HepG2 (cell line): ENCODE data around the gene RICTOR. TPM values are rescaled to one million over a fixed set of nuclear protein-coding genes. Genes with fewer than 3 reads are reported as not detected.
A peak's percentile ranks its signal among the peaks of the same experiment; 100 is the strongest.

ENCODE experiments used
- ARNT ChIP-seq: fragments of 450-650 bp; IDR thresholded peaks from 2 replicates; pipeline ENCODE4 v1.6.1; 2017
- DR1 ChIP-seq: sonication (generic); formaldehyde crosslinking; IDR thresholded peaks from 2 replicates; pipeline ENCODE4 v1.8.0; 2021; ENCODE audit warnings: mild to moderate bottlenecking, missing genetic modification reagents, inconsistent platforms
- FOXA3 ChIP-seq: IDR thresholded peaks from 2 replicates; pipeline ENCODE4 v1.6.1; 2016; ENCODE audit warnings: missing genetic modification reagents, missing compliant biosample characterization
- NAIF1 ChIP-seq: sonication (generic); formaldehyde crosslinking; IDR thresholded peaks from 2 replicates; pipeline ENCODE4 v1.5.0; 2020; ENCODE audit warnings: mild to moderate bottlenecking, missing genetic modification reagents, borderline replicate concordance
- PHF8 ChIP-seq: sonication (generic); formaldehyde crosslinking; IDR thresholded peaks from 2 replicates; pipeline ENCODE4 v1.5.0; 2020; ENCODE audit warnings: missing genetic modification reagents
- POGZ ChIP-seq: sonication (generic); formaldehyde crosslinking; IDR thresholded peaks from 2 replicates; pipeline ENCODE4 v1.4.0; 2020; ENCODE audit warnings: mild to moderate bottlenecking, missing genetic modification reagents
- RFXANK ChIP-seq: IDR thresholded peaks from 2 replicates; pipeline ENCODE4 v1.6.1; 2016
- SIX4 ChIP-seq: sonication (generic); formaldehyde crosslinking; IDR thresholded peaks from 2 replicates; pipeline ENCODE4 v1.4.0; 2020; ENCODE audit warnings: missing genetic modification reagents
- ZBTB42 ChIP-seq: sonication (generic); formaldehyde crosslinking; IDR thresholded peaks from 2 replicates; pipeline ENCODE4 v1.5.0; 2020; ENCODE audit warnings: mild to moderate bottlenecking, missing genetic modification reagents
- ZBTB8A ChIP-seq: sonication (generic); formaldehyde crosslinking; IDR thresholded peaks from 2 replicates; pipeline ENCODE4 v1.4.0; 2020; ENCODE audit warnings: mild to moderate bottlenecking, low read depth, missing genetic modification reagents, borderline replicate concordance
- ZNF256 ChIP-seq: sonication (generic); formaldehyde crosslinking; conservative IDR thresholded peaks from 2 replicates; pipeline ENCODE4 v1.4.0; 2020; ENCODE audit warnings: missing genetic modification reagents
- ZNF501 ChIP-seq: sonication (generic); formaldehyde crosslinking; IDR thresholded peaks from 2 replicates; pipeline ENCODE4 v1.5.1; 2020; ENCODE audit warnings: mild to moderate bottlenecking, moderate library complexity, missing genetic modification reagents
- ZNF530 ChIP-seq: sonication (generic); formaldehyde crosslinking; IDR thresholded peaks from 2 replicates; pipeline ENCODE4 v1.5.0; 2020; ENCODE audit warnings: low read depth, mild to moderate bottlenecking, missing genetic modification reagents
- ZNF552 ChIP-seq: sonication (generic); formaldehyde crosslinking; IDR thresholded peaks from 2 replicates; pipeline ENCODE4 v1.9.0; 2022; ENCODE audit warnings: missing genetic modification reagents, mild to moderate bottlenecking, borderline replicate concordance
- ZNF564 ChIP-seq: sonication (generic); formaldehyde crosslinking; IDR thresholded peaks from 2 replicates; pipeline ENCODE4 v1.8.1; 2023; ENCODE audit warnings: mild to moderate bottlenecking, missing genetic modification reagents
- ZNF768 ChIP-seq: sonication (generic); formaldehyde crosslinking; IDR thresholded peaks from 2 replicates; pipeline ENCODE4 v1.4.0; 2020; ENCODE audit warnings: missing genetic modification reagents
- ZNF83 ChIP-seq: sonication (generic); formaldehyde crosslinking; IDR thresholded peaks from 2 replicates; pipeline ENCODE4 v1.4.0; 2020; ENCODE audit warnings: missing genetic modification reagents, mild to moderate bottlenecking, borderline replicate concordance
- polyA plus RNA-seq, 8 experiments: library from polyadenylated mRNA; depleted of rRNA in 3 of 8; stranded (reverse) in 7 of 8; unstranded in 1 of 8; fragments of >200 nt; fragmentation: Illumina TruSeq in 4 of 8; extraction: Trizol in 4 of 8; gene quantifications; 2 replicates each; pipeline versions ENCODE4 v1.2.1 to v1.2.3, GENCODE V29; 2011 to 2016; ENCODE audit warnings: low read depth in 4 of 8, missing spikeins in 1 of 8, mixed read lengths in 1 of 8; ENCODE audit not compliant: insufficient read depth in 1 of 8
- total RNA-seq, 5 experiments: library from RNA; depleted of rRNA; stranded (reverse); fragments of >200 nt; fragmentation: Illumina TruSeq; extraction: Trizol; gene quantifications; 2 replicates each; pipeline ENCODE4 v1.2.3, GENCODE V29; 2016; ENCODE audit warnings: low read depth in 1 of 5
- TF ChIP-seq, protein P1 (sequence below): sonication (generic); formaldehyde crosslinking; IDR thresholded peaks from 2 replicates; pipeline ENCODE4 v1.4.0; 2020; ENCODE audit warnings: low read depth, mild to moderate bottlenecking, missing genetic modification reagents
- TF ChIP-seq, protein P2 (sequence below): sonication (generic); formaldehyde crosslinking; IDR thresholded peaks from 2 replicates; pipeline ENCODE4 v1.8.1; 2023; ENCODE audit warnings: missing genetic modification reagents, inconsistent platforms, borderline replicate concordance
- TF ChIP-seq, protein P3 (sequence below): sonication (generic); formaldehyde crosslinking; IDR thresholded peaks from 2 replicates; pipeline ENCODE4 v1.4.0; 2020; ENCODE audit warnings: missing genetic modification reagents, borderline replicate concordance
- TF ChIP-seq, protein P4 (sequence below): sonication (generic); formaldehyde crosslinking; IDR thresholded peaks from 2 replicates; pipeline ENCODE4 v1.9.0; 2021; ENCODE audit warnings: missing genetic modification reagents, mild to moderate bottlenecking, borderline replicate concordance
- TF ChIP-seq, protein P5 (sequence below): sonication (generic); formaldehyde crosslinking; conservative IDR thresholded peaks from 2 replicates; pipeline ENCODE4 v1.4.0; 2020; ENCODE audit warnings: mild to moderate bottlenecking, missing genetic modification reagents, moderate library complexity

The RICTOR gene
- total and polyA plus RNA-seq, 2 of the 13 experiments (the other 11 are each of a cell fraction or from before 2014, with no cell fraction given), result 10.7 to 15.4 TPM

DNA sequence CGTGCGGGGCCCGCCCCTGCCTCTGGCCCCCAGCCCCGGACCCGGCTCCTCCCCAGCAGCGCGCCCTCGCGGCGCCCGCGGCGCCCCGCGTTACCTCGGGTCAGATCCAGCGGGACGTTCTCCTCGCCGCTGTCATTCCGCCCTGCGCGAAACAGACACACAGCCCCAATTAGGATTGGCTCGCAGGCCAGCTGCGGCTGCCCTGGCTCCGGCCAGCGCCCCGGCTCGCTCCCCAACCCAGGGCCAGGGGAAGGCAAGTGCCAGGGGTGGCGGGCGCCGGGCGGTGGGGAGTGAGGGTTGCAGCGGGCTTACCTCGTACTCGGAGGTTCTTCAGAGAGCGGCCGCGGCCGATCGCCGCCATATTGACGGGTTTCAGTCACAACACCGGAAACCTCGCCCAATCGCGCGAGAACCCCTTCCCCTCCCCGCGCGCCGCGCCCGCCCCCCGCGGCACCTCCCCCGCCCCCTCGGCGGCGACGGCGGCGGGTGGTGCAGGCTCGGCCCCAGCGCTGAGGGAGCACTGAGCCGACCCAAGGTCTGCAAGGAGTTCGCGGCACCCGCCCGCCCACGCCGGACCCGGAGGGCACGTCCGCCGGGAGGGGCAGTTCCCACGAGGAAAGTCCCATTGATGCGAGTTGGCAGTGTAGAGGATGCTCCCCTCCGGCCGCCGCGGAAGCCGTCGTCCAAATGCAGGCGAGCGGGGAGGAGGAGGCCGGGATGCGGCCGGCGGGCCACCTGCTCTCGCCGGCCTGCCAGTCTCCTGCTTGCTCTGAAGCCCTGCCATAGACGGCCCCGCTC is at the start of gene RICTOR (continued):
- TF ChIP-seq, protein P1, sequence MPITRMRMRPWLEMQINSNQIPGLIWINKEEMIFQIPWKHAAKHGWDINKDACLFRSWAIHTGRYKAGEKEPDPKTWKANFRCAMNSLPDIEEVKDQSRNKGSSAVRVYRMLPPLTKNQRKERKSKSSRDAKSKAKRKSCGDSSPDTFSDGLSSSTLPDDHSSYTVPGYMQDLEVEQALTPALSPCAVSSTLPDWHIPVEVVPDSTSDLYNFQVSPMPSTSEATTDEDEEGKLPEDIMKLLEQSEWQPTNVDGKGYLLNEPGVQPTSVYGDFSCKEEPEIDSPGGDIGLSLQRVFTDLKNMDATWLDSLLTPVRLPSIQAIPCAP (CRISPR knock-in tag), result no peak
- TF ChIP-seq ZNF552 (CRISPR knock-in tag), result no peak
- TF ChIP-seq, protein P2, sequence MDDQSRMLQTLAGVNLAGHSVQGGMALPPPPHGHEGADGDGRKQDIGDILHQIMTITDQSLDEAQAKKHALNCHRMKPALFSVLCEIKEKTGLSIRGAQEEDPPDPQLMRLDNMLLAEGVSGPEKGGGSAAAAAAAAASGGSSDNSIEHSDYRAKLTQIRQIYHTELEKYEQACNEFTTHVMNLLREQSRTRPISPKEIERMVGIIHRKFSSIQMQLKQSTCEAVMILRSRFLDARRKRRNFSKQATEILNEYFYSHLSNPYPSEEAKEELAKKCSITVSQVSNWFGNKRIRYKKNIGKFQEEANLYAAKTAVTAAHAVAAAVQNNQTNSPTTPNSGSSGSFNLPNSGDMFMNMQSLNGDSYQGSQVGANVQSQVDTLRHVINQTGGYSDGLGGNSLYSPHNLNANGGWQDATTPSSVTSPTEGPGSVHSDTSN, result no peak
- TF ChIP-seq POGZ, result peak; percentile 42
- TF ChIP-seq, protein P3, sequence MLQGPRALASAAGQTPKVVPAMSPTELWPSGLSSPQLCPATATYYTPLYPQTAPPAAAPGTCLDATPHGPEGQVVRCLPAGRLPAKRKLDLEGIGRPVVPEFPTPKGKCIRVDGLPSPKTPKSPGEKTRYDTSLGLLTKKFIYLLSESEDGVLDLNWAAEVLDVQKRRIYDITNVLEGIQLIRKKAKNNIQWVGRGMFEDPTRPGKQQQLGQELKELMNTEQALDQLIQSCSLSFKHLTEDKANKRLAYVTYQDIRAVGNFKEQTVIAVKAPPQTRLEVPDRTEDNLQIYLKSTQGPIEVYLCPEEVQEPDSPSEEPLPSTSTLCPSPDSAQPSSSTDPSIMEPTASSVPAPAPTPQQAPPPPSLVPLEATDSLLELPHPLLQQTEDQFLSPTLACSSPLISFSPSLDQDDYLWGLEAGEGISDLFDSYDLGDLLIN (CRISPR knock-in tag), result no peak
- TF ChIP-seq DR1 (CRISPR knock-in tag), result no peak; the same call in 1 of the 2 replicates
- TF ChIP-seq ZNF564 (CRISPR knock-in tag), result peak; percentile 77
- TF ChIP-seq, protein P4, sequence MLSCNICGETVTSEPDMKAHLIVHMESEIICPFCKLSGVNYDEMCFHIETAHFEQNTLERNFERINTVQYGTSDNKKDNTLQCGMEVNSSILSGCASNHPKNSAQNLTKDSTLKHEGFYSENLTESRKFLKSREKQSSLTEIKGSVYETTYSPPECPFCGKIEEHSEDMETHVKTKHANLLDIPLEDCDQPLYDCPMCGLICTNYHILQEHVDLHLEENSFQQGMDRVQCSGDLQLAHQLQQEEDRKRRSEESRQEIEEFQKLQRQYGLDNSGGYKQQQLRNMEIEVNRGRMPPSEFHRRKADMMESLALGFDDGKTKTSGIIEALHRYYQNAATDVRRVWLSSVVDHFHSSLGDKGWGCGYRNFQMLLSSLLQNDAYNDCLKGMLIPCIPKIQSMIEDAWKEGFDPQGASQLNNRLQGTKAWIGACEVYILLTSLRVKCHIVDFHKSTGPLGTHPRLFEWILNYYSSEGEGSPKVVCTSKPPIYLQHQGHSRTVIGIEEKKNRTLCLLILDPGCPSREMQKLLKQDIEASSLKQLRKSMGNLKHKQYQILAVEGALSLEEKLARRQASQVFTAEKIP (CRISPR knock-in tag), result no peak
- TF ChIP-seq PHF8, result peak; percentile 98
- peak; percentile 69; the same call in 1 of the 2 replicates for TF ChIP-seq NAIF1 (CRISPR knock-in tag)
- 0 out of 2 replicates have a peak, but pooled peaks have one; percentile 12 for TF ChIP-seq FOXA3 (CRISPR knock-in tag)
- no peak for TF ChIP-seq RFXANK (CRISPR knock-in tag)
- TF ChIP-seq ZNF768 (CRISPR knock-in tag), result no peak
- no peak for TF ChIP-seq ZNF256 (CRISPR knock-in tag)
- TF ChIP-seq, protein P5, sequence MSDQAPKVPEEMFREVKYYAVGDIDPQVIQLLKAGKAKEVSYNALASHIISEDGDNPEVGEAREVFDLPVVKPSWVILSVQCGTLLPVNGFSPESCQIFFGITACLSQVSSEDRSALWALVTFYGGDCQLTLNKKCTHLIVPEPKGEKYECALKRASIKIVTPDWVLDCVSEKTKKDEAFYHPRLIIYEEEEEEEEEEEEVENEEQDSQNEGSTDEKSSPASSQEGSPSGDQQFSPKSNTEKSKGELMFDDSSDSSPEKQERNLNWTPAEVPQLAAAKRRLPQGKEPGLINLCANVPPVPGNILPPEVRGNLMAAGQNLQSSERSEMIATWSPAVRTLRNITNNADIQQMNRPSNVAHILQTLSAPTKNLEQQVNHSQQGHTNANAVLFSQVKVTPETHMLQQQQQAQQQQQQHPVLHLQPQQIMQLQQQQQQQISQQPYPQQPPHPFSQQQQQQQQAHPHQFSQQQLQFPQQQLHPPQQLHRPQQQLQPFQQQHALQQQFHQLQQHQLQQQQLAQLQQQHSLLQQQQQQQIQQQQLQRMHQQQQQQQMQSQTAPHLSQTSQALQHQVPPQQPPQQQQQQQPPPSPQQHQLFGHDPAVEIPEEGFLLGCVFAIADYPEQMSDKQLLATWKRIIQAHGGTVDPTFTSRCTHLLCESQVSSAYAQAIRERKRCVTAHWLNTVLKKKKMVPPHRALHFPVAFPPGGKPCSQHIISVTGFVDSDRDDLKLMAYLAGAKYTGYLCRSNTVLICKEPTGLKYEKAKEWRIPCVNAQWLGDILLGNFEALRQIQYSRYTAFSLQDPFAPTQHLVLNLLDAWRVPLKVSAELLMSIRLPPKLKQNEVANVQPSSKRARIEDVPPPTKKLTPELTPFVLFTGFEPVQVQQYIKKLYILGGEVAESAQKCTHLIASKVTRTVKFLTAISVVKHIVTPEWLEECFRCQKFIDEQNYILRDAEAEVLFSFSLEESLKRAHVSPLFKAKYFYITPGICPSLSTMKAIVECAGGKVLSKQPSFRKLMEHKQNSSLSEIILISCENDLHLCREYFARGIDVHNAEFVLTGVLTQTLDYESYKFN (CRISPR knock-in tag), result no peak; the same call in 1 of the 2 replicates
- TF ChIP-seq ZNF530 (CRISPR knock-in tag), result no peak
- no peak for TF ChIP-seq ARNT
- TF ChIP-seq SIX4, result no peak
- no peak for TF ChIP-seq ZNF83 (CRISPR knock-in tag)
- no peak for TF ChIP-seq ZBTB42
- no peak for TF ChIP-seq ZBTB8A (CRISPR knock-in tag)
- TF ChIP-seq ZNF501 (CRISPR knock-in tag), result peak; percentile 72; the same call in 1 of the 2 replicates
